Subcutaneous adipose tissue (tissue), 4 donors: Measurements from ENCODE around the gene LLGL1. TPM values are rescaled to one million over a fixed set of nuclear protein-coding genes. Genes with fewer than 3 reads are reported as not detected.

Experiments
- total RNA-seq, 4 donors: library from RNA; depleted of rRNA; stranded (reverse); fragments of >200 nt; gene quantifications; one replicate each; pipeline ENCODE4 v1.1.0, GENCODE V29; 2016
- TF ChIP-seq, protein P1 (sequence below): fragments of 450-650 bp; IDR thresholded peaks from one replicate; pipeline ENCODE4 v1.5.1; 2016; ENCODE audit warnings: low read depth, mild to moderate bottlenecking, control low read depth, antibody characterized with exemption, moderate library complexity

Gene LLGL1
- total RNA-seq, 4 donors from 2014 or later, result 4.2 to 17.7 (median 13.6) TPM

DNA sequence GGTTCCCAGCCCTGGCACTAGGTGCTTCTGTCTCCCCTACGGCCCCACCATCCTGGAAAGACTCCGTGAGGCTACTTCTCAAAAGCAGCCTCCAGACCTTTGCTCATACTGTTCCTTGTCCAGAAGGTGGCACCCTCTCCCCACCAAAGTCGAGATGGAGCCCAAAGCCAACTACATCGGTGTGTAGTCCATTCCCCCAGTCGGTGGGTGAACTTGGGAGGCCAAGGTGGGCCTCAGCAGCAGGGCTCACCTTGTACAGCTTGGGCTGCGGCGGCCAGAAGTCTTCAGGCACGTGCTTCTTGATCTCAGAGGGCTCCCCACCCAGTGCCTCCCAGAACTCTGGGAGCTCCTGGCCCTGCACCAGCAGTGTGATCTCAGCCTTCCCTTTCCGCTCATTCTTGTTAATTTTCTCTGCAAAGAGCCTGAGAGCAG lies 22.9 kb downstream of the LLGL1 start:
- TF ChIP-seq, protein P1, sequence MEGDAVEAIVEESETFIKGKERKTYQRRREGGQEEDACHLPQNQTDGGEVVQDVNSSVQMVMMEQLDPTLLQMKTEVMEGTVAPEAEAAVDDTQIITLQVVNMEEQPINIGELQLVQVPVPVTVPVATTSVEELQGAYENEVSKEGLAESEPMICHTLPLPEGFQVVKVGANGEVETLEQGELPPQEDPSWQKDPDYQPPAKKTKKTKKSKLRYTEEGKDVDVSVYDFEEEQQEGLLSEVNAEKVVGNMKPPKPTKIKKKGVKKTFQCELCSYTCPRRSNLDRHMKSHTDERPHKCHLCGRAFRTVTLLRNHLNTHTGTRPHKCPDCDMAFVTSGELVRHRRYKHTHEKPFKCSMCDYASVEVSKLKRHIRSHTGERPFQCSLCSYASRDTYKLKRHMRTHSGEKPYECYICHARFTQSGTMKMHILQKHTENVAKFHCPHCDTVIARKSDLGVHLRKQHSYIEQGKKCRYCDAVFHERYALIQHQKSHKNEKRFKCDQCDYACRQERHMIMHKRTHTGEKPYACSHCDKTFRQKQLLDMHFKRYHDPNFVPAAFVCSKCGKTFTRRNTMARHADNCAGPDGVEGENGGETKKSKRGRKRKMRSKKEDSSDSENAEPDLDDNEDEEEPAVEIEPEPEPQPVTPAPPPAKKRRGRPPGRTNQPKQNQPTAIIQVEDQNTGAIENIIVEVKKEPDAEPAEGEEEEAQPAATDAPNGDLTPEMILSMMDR, result no peak

DNA sequence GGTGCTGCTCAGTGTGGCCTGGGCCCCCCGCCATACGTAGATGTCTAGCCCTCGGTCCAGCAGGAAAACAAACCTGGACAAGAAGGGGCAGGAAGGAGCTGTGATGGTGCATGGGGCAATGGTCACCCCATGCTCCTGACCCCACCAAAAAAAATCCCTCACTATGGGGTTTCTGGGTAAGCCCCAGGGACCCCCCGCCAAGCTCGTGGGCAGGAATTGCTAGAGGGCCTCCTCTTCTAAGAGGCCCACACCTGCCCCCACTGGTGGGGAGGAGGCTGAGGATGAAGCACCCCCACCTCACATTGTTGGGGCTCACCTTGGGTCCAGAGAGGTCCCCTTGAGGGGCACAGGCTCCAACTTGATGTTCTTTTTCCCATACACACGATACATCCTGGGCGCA lies 23.4 kb downstream of the LLGL1 start:
- TF ChIP-seq, protein P1, result no peak

DNA sequence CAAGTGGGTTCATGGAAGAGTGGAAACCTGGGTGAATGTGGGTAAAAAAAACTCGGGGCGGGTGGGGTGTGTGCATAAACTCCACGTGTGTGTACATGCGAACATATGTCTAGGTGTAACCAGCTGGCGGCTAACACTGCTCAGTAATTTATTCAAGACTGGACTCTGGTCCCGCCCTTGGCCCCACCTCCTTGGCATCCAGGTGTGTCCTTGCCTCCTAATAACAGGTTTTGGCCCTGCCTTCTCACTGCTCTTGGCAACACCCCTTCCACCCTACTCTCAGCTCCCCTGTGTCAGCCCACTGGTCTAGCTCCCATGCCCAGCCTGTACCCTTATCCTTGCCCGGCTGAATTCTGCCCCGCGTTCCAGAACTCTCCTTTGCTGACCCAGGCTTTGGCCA lies 24.8 kb downstream of the LLGL1 start:
- TF ChIP-seq, protein P1, result no peak

DNA sequence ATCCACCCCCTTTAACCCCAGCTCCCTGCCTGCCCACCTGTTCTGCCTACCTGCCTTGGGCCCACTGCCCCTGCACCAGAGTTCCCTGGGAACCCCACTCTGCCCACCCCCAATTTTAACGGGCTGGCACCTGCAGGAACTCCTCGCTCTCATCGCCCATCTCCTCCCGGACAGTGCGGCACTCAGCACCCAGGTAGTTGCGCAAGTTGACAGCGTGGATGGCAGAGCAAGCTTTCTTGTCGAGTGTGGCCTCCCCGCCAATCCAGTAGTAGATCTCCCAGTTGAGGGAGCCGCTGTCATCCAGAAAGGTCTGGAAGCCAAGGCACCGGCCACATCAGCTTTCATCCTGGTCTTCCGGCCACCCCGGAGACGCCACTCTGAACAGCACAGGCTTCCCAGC lies 25.3 kb downstream of the LLGL1 start:
- TF ChIP-seq, protein P1, result no peak

DNA sequence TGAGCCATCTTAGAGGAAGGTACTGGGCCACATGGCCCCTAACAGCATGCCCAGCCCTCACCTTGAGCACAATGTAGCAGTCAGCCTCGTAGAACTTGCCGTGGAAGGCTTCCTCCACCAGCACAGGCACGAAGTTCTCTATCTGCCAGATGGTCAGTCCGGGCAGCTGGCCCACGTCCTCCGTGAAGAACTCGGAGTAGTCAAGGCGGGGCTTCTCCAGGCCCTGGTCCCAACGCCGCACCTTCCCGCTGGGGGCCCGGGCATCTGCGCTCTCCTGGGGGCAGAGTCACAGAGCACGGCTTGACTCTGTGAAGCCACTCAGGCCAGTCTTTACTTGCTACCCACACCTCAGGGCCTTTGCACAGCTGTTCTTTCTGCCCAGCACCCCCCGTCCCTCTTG lies 25.8 kb downstream of the LLGL1 start:
- TF ChIP-seq, protein P1, result no peak

DNA sequence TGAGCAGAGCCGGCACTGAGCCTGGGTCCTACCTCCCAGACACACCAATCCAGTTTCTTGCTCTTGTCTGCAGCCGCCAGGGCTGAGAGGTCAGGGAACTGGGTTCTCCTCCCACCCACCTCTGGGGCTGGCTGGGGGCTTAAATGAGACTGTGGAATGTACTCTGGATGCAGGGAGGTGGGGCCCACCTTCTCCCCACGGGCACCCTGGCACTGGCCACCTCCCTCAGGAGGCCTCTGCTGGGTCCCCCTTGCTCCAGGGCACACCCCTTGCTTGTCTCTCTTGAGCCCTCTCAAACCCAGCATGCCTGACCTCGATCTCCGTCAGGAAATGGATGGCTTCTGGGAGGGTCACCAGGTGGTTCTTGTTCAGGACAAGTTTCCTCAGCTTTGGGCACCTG lies 26.7 kb downstream of the LLGL1 start:
- TF ChIP-seq, protein P1, result no peak

DNA sequence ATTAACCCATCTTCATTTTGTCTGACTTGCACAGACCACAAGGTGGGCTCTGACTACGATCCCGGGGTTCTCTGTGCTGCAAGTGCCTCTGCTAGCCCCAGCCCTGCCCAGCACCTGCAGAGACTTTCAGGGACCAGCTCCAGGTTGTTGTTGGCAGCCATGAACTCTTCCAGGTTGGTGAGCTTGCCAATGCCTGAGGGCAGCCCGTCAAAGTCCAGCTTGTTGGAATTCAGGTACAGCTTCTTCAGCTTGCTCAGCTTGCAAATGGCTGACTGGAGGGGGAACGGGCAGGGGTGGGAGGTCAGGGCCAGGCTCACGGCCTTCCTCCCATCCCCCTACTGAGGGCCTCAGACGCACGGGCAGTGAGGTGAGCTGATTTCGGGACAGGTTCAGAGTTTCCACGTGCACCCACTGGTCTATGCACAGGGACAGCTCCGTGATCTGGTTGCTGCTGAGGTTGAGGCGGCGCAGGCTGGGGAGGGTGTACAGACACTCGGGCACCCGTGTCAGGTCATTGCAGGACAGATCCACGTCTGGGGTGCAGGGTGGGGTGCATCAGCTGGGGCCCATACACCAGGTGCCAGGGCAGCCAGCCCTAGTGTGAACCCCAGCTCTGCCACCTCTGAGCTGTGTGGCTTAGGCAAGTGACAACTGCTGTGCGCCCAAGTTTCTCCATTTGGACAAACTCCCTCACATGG lies 27.9 kb downstream of the LLGL1 start:
- TF ChIP-seq, protein P1, result no peak
